GM18519 (cell line): ENCODE data around the gene BICDL2.

Experiments used
- ATAC-seq: cut with Tn5 transposase; IDR thresholded peaks from one replicate; pipeline ENCODE4 v1.9.1; 2021; ENCODE audit warnings: mild to moderate bottlenecking, moderate library complexity; ENCODE audit not compliant: unreplicated experiment, low FRiP score

Gene BICDL2

GRCh38 chr16:3051009-3051408, 14.3 kb upstream of the BICDL2 start:
- ATAC-seq: no peak

DNA sequence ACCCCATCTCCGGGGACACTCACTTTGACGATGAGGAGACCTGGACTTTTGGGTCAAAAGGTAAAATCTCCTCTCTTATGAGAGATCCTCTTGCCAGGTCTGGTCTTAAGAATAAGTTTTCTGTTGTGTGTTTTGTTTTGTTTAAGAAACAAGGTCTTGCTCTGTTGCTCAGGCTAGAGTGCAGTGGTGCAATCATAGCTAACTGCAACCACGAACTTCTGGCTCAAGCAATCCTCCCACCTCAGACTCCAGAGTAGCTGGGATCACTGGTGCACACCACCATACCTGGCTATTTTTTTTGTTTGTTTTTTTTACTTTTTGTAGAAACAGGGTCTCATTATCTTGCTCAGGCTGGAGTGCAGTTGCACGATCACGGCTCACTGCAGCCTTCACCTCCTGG, 13.7 kb upstream of the BICDL2 start:
- ATAC-seq: no peak

- ATAC-seq: no peak
These were observed 13.3 kb upstream of the BICDL2 start for GRCh38 chr16:3049921-3050481.

- ATAC-seq: no peak
These were observed 10.6 kb upstream of the BICDL2 start for GRCh38 chr16:3047387-3047720.

GRCh38 chr16:3046641-3047386, 10.1 kb upstream of the BICDL2 start:
- ATAC-seq: no peak

GRCh38 chr16:3045758-3046640, 9.3 kb upstream of the BICDL2 start, which contains the start of gene MMP25:
Gene MMP25, plus strand, starts transcription at chr16:3046561. Its CDS starts 357 bp downstream, at chr16:3046918.
- ATAC-seq: no peak

DNA sequence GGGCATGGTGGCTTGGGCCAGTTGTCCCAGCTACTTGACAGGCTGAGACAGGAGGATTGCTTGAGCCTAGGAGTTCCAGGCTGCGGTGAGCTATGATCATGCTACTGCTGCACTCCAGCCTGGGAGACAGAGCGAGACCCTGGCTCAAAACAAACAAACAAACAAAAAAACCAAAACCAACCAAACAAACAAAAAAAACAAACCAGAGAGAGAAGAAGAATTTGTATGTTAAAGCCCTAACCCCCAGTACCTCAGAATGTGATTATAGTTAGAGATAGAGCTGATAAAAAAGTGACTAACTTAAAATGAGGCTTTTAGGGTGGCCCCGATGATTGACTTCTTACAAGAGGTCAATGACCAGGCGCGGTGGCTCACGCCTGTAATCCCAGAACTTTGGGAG, 8.0 kb upstream of the BICDL2 start:
- ATAC-seq: no peak

DNA sequence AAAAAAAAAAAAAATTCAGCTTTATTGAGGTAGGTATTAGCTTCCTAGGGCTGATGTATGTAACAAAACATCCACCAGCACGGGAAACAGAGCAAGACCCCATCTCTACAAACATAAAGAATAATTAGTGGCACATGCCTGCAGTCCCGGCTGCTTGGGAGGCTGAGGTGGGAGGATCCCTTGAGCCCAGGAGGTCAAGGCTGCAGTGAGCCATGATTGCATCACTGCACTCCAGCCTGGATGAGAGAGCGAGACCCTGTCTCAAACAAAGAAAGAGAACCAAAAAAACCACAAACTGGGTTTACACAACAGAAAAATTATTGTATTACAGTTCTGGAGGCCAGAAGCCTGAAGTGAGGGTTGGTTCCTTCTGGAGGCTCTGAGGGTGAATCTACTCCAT, 5.6 kb upstream of the BICDL2 start:
- no peak for ATAC-seq

DNA sequence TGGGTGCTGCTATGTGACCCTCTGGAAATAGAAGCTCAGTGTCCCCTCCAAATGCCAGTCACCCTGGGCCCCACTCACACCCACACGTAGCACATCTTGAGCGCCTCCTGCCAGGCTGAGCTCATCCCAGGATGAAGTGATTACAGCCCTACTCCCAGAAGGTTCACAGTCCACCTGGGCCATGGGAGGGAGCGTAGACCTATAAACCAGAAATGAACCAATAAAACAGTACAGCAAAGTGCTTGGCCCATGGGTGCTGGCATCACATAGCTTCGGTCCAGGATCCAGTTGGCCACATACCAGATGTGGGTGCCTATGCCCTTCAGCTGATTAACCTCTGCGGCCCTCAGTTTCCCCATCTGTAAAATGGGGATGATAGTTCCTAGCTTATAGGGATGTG, 2.2 kb upstream of the BICDL2 start:
- ATAC-seq: no peak

GRCh38 chr16:3038256-3038655, 1.5 kb upstream of the BICDL2 start:
- no peak for ATAC-seq

DNA sequence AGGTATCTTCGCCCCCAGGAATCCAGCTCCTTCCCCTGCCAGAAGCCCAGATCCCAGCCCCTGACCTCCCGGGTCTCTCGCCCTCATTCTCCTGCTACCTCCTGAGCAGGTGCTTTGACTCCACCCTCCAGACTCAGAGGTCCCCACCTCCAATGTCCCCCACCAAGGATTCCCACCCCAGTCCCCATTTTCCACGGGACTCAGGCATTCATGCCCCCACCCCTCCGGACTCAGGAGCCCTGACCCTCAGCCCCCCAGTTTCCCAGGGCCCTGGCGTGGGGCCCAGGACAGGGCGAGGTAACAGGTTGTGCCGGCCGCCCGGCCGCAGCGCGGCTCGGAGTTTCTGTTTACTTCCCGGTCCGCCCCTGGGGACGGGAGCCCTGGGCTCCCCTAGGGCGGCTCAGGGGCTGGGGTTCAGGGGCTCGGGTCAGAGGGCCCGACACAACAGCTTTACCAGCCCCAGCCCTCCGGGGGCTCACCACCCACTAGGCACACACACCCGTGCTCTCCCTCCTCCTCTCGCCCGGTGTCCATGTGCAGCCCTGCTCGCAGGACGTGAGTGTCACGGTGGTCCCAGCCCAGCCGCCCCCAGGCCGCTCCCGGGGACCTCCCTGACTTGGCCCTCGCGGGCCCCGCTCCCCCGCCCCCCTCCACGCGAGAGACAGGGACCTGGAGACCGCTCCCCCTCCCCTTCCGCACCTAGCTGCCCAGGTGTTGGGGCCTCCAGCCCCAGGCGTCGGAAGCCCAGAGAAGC, 595 bp downstream of the BICDL2 start:
- no peak for ATAC-seq

DNA sequence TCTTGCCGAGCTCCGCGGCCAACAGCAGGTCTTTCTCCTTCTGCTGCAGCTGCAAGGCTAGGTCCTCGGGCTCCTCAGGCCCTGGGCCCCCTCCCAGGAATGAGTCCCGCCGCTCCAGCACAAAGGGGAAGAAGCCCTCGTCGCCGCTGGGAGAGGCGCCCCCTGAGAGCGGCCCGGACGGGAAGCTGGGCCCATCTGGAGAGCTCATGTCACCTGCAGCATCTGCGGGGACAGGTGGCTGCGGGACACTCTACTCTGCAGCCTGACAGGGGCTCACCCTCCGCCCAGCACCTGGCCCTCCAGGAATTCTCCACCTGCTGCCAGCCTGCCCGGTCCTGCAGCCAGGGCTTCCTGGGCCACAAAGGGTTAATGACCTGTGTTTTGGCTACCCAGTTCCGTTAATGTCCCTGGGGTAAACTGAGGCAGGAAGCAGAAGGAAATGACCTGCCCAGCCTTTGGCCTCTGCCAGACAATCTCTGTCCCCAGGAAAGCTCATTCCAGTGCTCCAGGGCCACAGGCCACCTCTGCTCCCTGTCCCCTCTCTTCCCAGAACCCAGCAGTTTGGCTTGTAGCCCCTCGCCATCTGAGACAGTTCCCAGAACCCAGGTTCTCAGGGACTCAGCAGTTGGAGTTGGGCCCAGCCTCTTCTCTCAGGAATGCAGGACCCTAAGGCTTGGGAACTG, 1.3 kb downstream of the BICDL2 start:
- no peak for ATAC-seq

- no peak for ATAC-seq
These were observed 4.1 kb downstream of the BICDL2 start for GRCh38 chr16:3032624-3033023.

DNA sequence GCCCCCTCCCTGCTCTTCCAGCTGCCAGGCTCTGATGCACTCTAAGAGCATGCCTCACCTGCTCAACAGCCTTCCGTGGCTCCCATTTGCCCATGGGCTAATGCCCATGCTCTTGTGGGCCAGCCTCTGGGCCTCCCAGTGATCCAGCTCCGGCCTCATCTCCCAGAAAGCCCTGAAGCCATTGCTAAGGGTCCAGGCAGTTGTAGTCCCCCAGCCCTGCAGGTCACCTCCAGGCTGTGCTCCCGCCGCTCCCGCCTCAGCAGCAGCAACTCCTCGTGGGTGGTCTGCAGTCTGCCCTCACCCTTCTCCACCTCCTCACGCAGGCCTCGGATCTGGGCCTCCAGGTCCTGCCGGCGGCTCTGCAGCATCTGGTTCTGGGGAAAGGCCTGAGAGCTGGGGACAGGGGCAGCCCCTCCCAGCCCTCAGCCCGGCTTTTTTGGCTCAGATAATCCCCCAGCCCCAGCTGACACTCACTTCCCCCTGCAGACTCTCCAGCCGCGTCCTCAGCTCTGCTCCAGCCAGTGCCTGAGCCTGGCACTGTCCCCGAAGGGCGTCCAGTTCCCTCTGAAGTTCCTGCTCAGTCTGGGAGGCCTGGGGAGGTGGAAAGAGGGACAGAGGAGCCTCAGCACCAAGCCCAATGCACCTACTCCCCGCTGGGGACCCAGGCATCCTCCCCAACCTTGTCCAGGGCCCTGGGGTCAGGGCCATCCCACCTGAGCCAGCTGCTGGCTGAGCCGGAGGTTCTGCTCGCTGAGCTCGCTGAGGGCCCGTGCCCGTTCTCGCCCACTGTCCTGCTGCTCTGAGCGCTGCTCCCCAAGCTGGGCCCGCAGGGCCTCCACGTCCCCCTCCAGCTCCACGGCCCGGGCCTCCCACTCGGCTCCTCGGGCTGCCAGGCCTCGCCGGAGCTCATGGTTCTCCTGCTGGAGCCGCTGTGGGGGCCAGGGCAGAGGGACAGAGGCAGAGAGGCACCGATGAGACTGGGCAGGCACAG, 6.2 kb downstream of the BICDL2 start:
- ATAC-seq: no peak

DNA sequence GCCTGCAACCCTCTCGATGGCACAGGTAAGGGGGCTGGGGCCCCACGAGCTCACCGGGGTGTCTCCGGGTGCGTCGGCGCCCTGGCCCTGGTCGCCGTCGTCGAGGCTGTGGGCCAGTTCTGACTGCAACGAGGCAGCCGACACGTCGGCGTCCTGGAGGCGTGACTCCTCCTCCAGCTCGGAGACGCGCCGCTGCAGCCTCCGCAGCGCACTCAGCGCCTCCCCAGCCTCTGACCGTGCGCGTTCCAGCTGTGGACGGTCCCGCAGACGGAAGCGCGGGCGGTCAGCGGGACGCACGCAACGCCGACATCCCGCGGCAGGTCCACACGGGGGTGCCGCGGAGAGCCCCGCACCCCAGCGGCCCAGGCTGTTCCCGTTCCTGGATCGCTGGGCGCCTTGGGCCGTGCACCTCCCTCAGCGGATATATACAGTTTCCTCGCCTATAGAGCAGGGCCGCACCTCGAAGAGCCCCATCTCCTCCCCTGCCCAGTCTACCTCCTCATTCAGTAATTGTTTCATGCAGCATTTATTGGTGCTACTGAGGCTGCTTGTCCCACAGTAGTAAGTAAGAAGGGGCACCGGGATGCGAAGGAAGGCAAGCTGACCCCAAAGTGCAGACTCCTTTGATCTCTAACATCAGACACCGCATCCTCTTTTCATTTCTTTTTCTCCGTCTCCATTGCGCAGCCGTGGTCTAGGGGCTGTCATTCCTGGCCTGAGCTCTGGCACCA, 7.1 kb downstream of the BICDL2 start:
- ATAC-seq: no peak

DNA sequence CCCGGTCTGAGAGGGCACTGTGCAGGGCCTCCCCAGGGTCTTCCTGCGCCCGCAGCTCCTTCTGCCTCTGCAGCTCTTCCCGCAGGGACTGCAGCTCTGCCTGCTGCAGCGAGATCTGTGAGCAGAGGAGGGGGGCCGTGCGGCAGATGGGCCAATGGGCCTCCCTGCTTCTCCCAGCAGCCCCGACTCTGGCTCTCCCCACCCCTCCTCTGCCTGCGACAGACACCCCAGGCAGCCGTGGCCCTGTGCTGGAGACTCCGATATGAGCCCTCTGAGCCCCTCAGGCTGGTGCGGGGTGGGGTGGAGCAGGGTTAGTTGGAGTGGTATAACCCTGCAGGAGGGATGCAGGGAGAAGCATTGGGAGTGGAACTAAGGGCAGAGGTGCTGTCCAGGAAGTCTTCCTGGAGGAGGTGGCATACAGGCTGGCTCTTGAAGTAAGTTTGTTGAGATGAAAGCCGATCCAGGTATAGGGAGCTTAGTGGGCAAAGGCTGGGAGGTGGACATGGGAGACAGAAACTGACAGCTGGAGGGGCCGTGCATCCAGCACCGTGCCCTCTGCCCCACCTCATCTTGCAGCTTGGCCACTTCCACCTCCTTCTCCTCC, 7.9 kb downstream of the BICDL2 start:
- no peak for ATAC-seq

GRCh38 chr16:3027983-3028715, 8.6 kb downstream of the BICDL2 start:
- no peak for ATAC-seq

- no peak for ATAC-seq
These were observed 9.3 kb downstream of the BICDL2 start for GRCh38 chr16:3027489-3027795.
